ENCODE results near the gene PRAMEF8. TPM values are rescaled to one million over a fixed set of nuclear protein-coding genes. Genes with fewer than 3 reads are reported as not detected.
"Not testable (repeated sequence)": the region's sequence is repeated elsewhere in the genome, so short reads cannot be mapped to it uniquely, and the experiment has no call there.

Gene PRAMEF8
- not detected for total RNA-seq
- polyA plus RNA-seq (ENCODE audit: insufficient read length in 6 of 6), result not detected
- long read RNA-seq, donor 1, result 0 reads
- long read RNA-seq, donor 2, result 0 reads
- long read RNA-seq, donor 3, result 0 reads
- long read RNA-seq, donor 4, result 0 reads
- long read RNA-seq, donor 5, result 0 reads
- long read RNA-seq, donor 6, result 0 reads
- long read RNA-seq, donor 7, result 0 reads
- long read RNA-seq, donor 8, result 0 reads
- long read RNA-seq, donor 9, result 0 reads
- long read RNA-seq, donor 10, result 0 reads
- long read RNA-seq, donor 11, result 0 reads
- long read RNA-seq, donor 12, result 0 reads

DNA sequence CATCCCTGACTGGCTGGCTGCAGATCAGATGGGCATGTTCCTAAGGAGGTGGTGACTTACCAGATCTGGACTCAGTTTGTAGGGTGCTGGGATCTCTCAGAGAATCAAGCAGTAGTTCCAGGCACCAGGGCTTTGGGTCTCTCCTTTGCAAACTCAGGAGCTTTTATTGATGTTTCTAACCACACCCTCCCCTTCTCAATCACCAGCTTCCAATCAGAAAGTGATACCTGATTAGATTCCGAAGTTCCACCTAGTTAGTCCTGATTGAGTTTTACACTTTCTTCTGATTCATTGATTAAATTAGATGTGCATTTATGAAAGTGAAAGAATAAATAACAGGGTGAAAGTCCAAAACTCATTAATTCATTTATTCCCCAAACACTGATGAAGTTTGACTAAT lies at the start of gene PRAMEF8:
Gene PRAMEF8, minus strand, starts transcription at position 101 of the 400 bp plus-strand sequence. CDS start 1,046 bp downstream, outside the sequence.
- H3K27ac ChIP-seq; H3K4me3 ChIP-seq; intact Hi-C loops (cut with DNase I); H3K4me1 ChIP-seq; H3K36me3 ChIP-seq; H3K27me3 ChIP-seq; DNase-seq; ATAC-seq; H3K9me3 ChIP-seq: not testable (repeated sequence)

- H3K27ac ChIP-seq; intact Hi-C loops (cut with DNase I); DNase-seq; ATAC-seq; H3K9me3 ChIP-seq; H3K4me3 ChIP-seq; H3K4me1 ChIP-seq; H3K36me3 ChIP-seq; H3K27me3 ChIP-seq: not testable (repeated sequence)
Observed at GRCh38 chr1:13315281-13315680, 30.3 kb upstream of the PRAMEF8 start, which contains the start of gene PRAMEF15. Gene PRAMEF15, plus strand, starts transcription at chr1:13315581. Its CDS starts 2,827 bp downstream, at chr1:13318408.

DNA sequence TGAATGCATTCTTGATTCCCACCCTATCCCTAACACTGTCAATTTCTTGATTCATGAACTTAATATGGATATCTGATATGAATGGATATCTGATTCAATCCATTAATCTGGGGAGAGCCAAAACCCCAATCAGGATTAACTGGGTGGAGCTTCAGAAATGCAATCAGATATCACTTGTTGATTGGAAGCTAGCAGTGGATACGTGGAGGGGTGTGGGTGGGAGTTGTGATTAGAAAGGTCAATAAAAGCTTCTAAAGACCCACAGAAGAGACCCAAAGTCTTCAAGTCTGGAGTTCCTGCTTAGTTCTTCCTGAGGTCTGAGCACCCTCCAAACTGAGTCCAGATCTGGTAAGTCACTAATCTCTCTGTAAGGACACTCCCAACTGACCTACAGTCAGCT lies 18.3 kb upstream of the PRAMEF8 start, which contains the start of gene PRAMEF33:
Gene PRAMEF33, plus strand, starts transcription at position 301 of the 400 bp plus-strand sequence. CDS start 2,416 bp downstream, outside the sequence.
- intact Hi-C loops (cut with DNase I), result not testable (repeated sequence)

GRCh38 chr1:13302197-13302596 lies 17.3 kb upstream of the PRAMEF8 start:
- H3K36me3 ChIP-seq; H3K27me3 ChIP-seq; H3K4me3 ChIP-seq; ATAC-seq; DNase-seq; H3K4me1 ChIP-seq; H3K27ac ChIP-seq; H3K9me3 ChIP-seq; intact Hi-C loops (cut with DNase I): not testable (repeated sequence)

More for the DNA sequence above, 18.3 kb upstream of the PRAMEF8 start, which contains the start of gene PRAMEF33:
- H3K27me3 ChIP-seq, H3K4me3 ChIP-seq, DNase-seq, H3K4me1 ChIP-seq, H3K27ac ChIP-seq, H3K9me3 ChIP-seq, ATAC-seq, H3K36me3 ChIP-seq: not testable (repeated sequence)

- intact Hi-C loops (cut with DNase I); H3K27ac ChIP-seq; H3K4me3 ChIP-seq; H3K27me3 ChIP-seq; H3K9me3 ChIP-seq; ATAC-seq; H3K36me3 ChIP-seq; DNase-seq; H3K4me1 ChIP-seq: not testable (repeated sequence)
Observed at GRCh38 chr1:13298699-13299098, 13.8 kb upstream of the PRAMEF8 start.

DNA sequence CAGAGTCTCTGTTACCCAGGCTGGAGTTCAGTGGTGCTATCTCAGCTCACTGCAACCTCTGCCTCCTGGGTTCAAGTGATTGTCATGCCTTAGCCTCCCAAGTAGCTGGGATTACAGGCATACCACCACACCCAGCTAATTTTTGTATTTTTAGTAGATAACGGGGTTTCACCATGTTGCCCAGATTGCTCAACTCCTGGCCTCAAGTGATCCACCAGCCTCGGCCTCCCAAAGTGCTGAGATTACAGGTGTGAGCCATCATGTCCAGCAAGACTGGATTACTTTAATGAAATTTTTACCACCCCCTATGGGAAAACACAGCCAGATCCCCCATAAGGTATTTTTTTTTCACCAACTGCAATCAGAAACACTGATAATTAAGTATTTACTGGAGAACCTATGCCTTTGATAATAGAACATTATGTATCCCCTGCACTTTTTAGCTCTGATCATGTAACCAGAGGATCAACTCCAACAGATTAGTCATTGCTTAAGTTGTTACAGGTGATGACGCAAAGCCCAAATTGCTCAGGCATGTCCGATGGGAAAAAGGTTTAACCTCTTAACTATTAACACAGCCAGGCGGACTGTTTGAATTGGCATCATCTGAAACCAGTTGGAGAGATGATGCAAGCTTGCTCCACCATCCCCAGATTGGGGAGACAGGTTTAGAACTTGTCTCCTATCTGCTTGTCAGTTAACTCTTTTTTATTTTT lies 12.4 kb upstream of the PRAMEF8 start:
- ATAC-seq; intact Hi-C loops (cut with DNase I): not testable (repeated sequence)

DNA sequence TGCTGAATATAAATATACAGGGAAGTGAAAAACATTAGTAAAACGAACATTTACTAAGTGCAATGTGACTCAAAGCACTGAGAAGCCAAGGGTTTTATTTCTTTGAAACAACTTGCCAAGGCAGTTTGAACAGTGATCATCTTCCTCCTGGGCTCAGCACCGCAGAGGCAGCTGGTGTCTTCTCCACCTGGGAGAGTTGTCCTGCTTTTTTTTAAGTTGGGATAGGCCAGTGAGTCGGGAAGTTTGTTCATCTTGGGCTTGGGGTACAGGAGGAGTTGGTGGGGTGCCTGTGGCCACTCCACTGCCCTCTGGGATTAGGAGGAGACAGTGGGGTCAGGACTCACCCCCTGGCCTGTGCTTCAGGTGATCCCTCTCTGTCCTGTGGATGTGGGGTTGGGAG lies 4.1 kb upstream of the PRAMEF8 start:
- not testable (repeated sequence) for DNase-seq, ATAC-seq

More for the DNA sequence above, 12.4 kb upstream of the PRAMEF8 start:
- H3K4me1 ChIP-seq, H3K27ac ChIP-seq, H3K27me3 ChIP-seq, H3K4me3 ChIP-seq, H3K36me3 ChIP-seq, H3K9me3 ChIP-seq, DNase-seq: not testable (repeated sequence)

DNA sequence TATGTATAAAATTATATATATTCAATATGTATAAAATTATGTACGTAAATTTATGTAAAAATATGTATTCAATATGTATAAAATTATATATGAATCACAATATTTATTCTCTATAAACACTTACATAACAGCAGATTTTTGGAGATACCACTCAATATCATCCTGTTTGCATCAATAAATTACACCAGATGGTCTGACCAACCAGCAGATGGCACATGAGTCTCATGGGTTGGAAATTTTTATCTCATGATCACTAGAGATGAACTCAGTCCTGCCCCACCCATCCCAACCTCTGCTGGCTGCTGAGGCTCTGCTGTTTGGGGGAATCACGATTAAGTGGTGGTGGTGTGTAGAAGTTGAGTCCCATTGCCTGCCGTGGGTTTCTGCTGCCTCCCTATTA lies 5.3 kb downstream of the PRAMEF8 start:
- DNase-seq; H3K27me3 ChIP-seq; intact Hi-C loops (cut with DNase I); H3K9me3 ChIP-seq; H3K4me3 ChIP-seq; H3K36me3 ChIP-seq; H3K27ac ChIP-seq; ATAC-seq; H3K4me1 ChIP-seq: not testable (repeated sequence)

More for the DNA sequence above, 4.1 kb upstream of the PRAMEF8 start:
- H3K4me3 ChIP-seq; H3K27ac ChIP-seq; intact Hi-C loops (cut with DNase I); H3K9me3 ChIP-seq; H3K4me1 ChIP-seq; H3K27me3 ChIP-seq; H3K36me3 ChIP-seq: not testable (repeated sequence)

GRCh38 chr1:13277016-13277415 lies 7.9 kb downstream of the PRAMEF8 start:
- H3K4me3 ChIP-seq; intact Hi-C loops (cut with DNase I); H3K9me3 ChIP-seq; H3K27ac ChIP-seq; H3K36me3 ChIP-seq; ATAC-seq; H3K4me1 ChIP-seq; DNase-seq; H3K27me3 ChIP-seq: not testable (repeated sequence)

- H3K4me1 ChIP-seq; intact Hi-C loops (cut with DNase I); H3K9me3 ChIP-seq; DNase-seq; ATAC-seq; H3K27me3 ChIP-seq; H3K36me3 ChIP-seq; H3K4me3 ChIP-seq; H3K27ac ChIP-seq: not testable (repeated sequence)
Observed at GRCh38 chr1:13265124-13265523, 19.8 kb downstream of the PRAMEF8 start.

DNA sequence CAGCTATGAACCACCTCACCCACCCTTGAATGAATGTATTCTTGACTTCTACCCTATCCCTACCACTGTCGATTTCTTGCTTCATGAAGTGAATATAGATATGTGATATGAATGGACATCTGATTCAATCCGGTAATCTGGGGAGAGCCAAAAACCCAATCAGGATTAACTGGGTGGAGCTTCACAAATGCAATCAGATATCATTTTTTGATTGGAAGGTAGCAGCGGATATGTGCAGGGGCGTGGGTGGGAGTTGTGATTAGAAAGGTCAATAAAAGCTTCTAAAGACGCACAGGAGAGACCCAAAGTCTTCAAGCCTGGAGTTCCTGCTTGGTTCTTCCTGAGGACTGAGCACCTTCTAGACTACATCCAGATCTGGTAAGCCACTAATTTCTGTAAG lies 31.0 kb downstream of the PRAMEF8 start, which contains the start of gene PRAMEF5:
Gene PRAMEF5, plus strand, starts transcription at position 301 of the 400 bp plus-strand sequence. CDS start 5,071 bp downstream, outside the sequence.
- H3K27me3 ChIP-seq; H3K4me1 ChIP-seq; H3K36me3 ChIP-seq; DNase-seq; ATAC-seq; H3K4me3 ChIP-seq; intact Hi-C loops (cut with DNase I); H3K27ac ChIP-seq; H3K9me3 ChIP-seq: not testable (repeated sequence)

DNA sequence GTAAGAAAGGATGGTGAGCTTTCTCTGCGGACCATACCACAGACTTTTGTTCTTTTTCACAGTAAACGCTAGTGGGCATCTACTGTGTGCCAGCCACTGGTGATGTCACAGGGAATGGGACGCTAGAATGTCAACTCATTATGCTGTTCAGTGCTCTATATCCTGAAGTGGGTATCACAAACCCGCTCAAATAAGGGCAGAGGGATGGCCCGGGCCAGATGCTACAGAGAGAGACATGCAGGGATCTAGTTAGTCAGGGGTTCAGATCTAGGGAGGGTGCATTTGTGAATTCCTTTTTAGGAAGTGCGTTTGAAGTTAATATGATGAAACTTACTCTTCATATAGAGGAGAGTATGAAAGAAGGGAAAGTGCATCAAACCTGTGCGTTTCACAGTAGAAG lies 37.8 kb downstream of the PRAMEF8 start:
- H3K9me3 ChIP-seq; H3K36me3 ChIP-seq; H3K4me3 ChIP-seq; ATAC-seq; H3K27ac ChIP-seq; intact Hi-C loops (cut with DNase I); H3K4me1 ChIP-seq; DNase-seq: not testable (repeated sequence)
- peaks cover 0 to 20% of the 10 kb centered on the region in 2 donors for H3K27me3 ChIP-seq

GRCh38 chr1:13246554-13246871 lies 38.4 kb downstream of the PRAMEF8 start:
- H3K4me1 ChIP-seq; ATAC-seq; H3K9me3 ChIP-seq; H3K27ac ChIP-seq; DNase-seq; intact Hi-C loops (cut with DNase I); H3K36me3 ChIP-seq; H3K4me3 ChIP-seq: not testable (repeated sequence)
- H3K27me3 ChIP-seq, result peaks cover 0 to 20% of the 10 kb centered on the region in 2 donors

Measured in left lung (tissue), 14 donors.